Esophagus (tissue), 2 donors: ENCODE results near the gene SPTSSB. TPM values are rescaled to one million over a fixed set of nuclear protein-coding genes. Genes with fewer than 3 reads are reported as not detected.
A peak's percentile ranks its signal among the peaks of the same experiment; 100 is the strongest.

Experiments used
- H3K27ac ChIP-seq, 2 donors: one replicate each; pipeline ENCODE4 v1.5.1; 2013; ENCODE audit warnings: low read depth in 2 of 2, mild to moderate bottlenecking in 2 of 2, inconsistent platforms in 1 of 2, low read length in 1 of 2, moderate library complexity in 1 of 2
- H3K27me3 ChIP-seq, 2 donors: one replicate each; pipeline ENCODE4 v1.6.1; 2013; ENCODE audit warnings: low read length in 2 of 2, control low read depth in 1 of 2, mild to moderate bottlenecking in 1 of 2; ENCODE audit not compliant: insufficient read depth in 2 of 2, control insufficient read depth in 1 of 2
- H3K36me3 ChIP-seq, 2 donors: one replicate each; pipeline ENCODE4 v1.6.1; 2013; ENCODE audit warnings: low read length in 1 of 2; ENCODE audit not compliant: control insufficient read depth in 2 of 2, insufficient read depth in 2 of 2
- H3K4me1 ChIP-seq, 2 donors: one replicate each; pipeline ENCODE4 v1.6.1; 2013; ENCODE audit warnings: low read length in 1 of 2; ENCODE audit not compliant: control insufficient read depth in 2 of 2, insufficient read depth in 2 of 2
- H3K4me3 ChIP-seq, 2 donors: one replicate each; pipeline ENCODE4 v1.5.1; 2013; ENCODE audit warnings: low read length in 2 of 2, mild to moderate bottlenecking in 2 of 2, low read depth in 1 of 2, moderate library complexity in 1 of 2
- H3K9me3 ChIP-seq, 2 donors: one replicate each; pipeline ENCODE4 v1.6.1; 2013; ENCODE audit warnings: mild to moderate bottlenecking in 2 of 2, low read depth in 1 of 2, low read length in 1 of 2, moderate library complexity in 1 of 2; ENCODE audit not compliant: control insufficient read depth in 2 of 2, insufficient read depth in 1 of 2
- WGBS, 2 donors: extraction: QIAGEN DNeasy Blood & Tissue Kit; methylation state at CpG; one replicate each; pipeline ENCODE4 v1.1.7; 2013; 5-methylcytosine and 5-hydroxymethylcytosine counted together
- polyA plus RNA-seq, 2 donors: library from polyadenylated mRNA; stranded (reverse); fragments of 200-250 nt; gene quantifications; one replicate each; pipeline ENCODE4 v1.2.3, GENCODE V29; 2013
- donor health status: healthy with polysubstance abuse.
- donor health status: Bipolar disorder and iron deficiency.

SPTSSB gene
- polyA plus RNA-seq, 2 donors: 6.8 to 15.2 TPM

DNA sequence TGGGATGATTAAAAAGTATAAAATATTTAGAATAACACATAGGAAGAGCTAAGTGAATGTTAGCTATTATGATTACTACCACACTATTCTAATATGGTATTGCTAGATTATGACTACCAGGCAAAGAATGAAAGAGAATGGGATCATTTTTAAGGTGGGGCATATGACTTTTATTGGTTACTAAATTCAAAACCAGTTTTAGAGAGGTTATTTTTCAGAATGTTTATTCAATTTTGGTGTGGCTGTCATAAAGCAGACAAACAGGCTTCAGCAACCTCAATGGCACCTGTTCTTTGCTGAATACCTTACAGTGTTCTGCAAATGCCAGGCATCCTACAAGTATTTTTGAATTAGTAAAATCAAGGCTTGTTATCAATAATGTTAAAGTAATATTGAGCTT is 12.8 kb downstream of the SPTSSB start:
- no peak overlapping the region for H3K4me3 ChIP-seq
- H3K27ac ChIP-seq: peak overlapping the region in 1 of 2 donors; percentile 68
- no peaks in the 10 kb centered on the region for H3K36me3 ChIP-seq
- H3K4me1 ChIP-seq: peaks cover 0 to 3% of the 10 kb centered on the region in 2 donors
- H3K9me3 ChIP-seq: no peaks in the 10 kb centered on the region
- no peaks in the 10 kb centered on the region for H3K27me3 ChIP-seq

DNA sequence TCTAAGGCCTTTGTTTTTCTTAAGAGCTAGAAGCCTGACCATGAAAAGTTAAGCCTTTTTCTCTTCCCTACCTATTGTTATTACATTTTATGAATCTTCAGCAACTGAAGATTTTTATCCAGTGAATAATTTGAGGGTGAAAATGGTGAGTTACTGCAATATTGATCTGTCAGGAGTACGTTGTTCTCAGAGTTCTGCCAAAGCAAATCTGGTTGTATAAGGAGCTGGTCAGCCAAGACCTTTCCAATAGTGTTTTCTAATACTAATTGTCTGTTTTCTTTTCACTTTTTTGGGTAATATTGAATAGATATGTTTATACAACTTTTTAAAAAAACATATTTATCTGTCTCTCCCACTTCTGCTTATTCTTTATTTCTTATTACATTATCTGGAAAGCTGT is 15.0 kb downstream of the SPTSSB start:
- Histone ChIP-seq H3K9me3 (no peaks in the 10 kb centered on the region), H3K27me3 (no peaks in the 10 kb centered on the region), H3K4me3 (no peak overlapping the region), H3K36me3 (no peaks in the 10 kb centered on the region), H3K4me1 (peaks cover 0 to 3% of the 10 kb centered on the region in 2 donors), H3K27ac (no peak overlapping the region)
- 71 to 80% methylated on average over 1 of the region's 1 CpG for WGBS, 2 donors

DNA sequence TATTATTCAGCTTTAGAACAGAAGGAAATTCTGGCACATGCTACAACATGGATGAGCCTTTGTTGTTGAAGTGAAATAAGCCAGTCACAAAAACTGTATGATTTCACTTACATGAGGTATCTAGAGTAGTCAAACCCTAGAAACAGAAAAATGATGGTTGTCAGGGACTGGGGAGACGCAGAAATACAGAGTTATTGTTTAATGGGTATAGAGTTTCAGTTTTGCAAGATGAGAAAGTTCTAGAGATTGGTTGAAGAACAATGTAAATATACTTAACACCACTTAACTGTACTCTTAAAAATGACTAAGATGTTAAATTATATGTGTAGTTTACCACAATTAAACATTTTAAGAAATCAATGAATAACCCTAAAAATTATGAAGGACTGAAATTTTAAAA is 15.8 kb downstream of the SPTSSB start:
- Histone ChIP-seq H3K36me3 (no peaks in the 10 kb centered on the region), H3K27ac (no peak overlapping the region), H3K4me1 (peaks cover 0 to 3% of the 10 kb centered on the region in 2 donors), H3K9me3 (no peaks in the 10 kb centered on the region), H3K4me3 (no peak overlapping the region), H3K27me3 (no peaks in the 10 kb centered on the region)
- WGBS, 2 donors: 83 to 92% methylated on average over 1 of the region's 1 CpG

DNA sequence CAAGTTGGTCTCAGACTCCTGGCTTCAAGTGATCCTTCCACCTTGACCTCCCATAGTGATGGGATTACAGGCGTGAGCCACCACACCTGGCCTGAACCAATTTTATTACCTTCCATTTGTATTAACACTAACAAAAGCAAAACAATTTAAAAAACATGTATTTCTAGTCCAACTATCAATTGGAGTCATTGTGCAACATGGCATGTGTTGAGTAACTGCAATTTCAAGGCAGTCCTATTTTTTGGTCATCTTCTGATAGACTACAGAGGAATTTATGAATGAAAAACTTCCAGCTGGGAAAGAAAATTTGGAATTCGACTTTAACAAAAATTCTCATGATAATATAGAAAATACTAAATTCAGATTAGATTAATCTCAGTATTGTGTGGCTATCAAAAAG is 16.8 kb downstream of the SPTSSB start:
- H3K27ac ChIP-seq: no peak overlapping the region
- 81 to 82% methylated on average over 2 of the region's 2 CpGs for WGBS, 2 donors
- H3K36me3 ChIP-seq: no peaks in the 10 kb centered on the region
- H3K4me3 ChIP-seq: no peak overlapping the region
- no peaks in the 10 kb centered on the region for H3K27me3 ChIP-seq
- peaks cover 0 to 3% of the 10 kb centered on the region in 2 donors for H3K4me1 ChIP-seq
- no peaks in the 10 kb centered on the region for H3K9me3 ChIP-seq

DNA sequence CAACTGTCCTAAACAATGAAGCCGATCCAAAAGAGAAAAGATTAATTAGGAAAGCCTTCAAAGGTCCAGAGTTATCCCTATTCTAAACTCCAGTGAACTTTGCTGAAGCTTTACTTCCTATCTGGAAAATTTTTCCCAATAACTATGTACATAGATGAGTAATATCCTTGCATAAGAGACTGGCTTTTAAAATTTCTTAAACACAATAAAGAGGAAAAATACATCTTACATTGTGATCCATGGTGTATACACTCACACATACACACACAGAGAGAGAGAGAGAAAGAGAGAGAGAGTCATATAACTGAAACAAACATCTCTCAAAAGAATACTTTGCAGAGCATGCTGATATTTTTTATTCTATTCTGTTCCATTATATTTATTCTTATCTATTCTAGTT is 20.0 kb downstream of the SPTSSB start:
- no peaks in the 10 kb centered on the region for H3K27me3 ChIP-seq
- no peak overlapping the region for H3K27ac ChIP-seq
- peaks cover 0 to 2% of the 10 kb centered on the region in 2 donors for H3K9me3 ChIP-seq
- no peak overlapping the region for H3K4me3 ChIP-seq
- WGBS, 2 donors: 51 to 60% methylated on average over 1 of the region's 1 CpG
- peaks cover 0 to 3% of the 10 kb centered on the region in 2 donors for H3K4me1 ChIP-seq
- no peaks in the 10 kb centered on the region for H3K36me3 ChIP-seq

DNA sequence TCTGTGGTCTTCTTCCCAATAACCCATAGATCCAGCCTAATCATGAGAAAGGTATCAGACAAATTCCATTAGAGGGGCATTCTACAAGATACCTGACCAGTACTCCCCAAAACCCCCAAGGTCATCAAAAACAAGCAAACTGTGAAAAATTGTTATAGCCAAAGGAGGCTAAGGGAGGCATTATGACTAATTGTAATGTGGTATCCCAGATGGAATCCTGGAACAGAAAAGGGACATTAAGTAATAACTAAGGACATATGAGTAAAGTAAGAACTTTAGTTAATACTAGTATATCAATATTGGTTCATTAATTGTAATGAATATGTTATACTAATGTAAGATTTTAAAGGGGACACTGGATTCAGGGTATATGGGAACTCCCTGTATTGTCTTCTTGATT is 20.4 kb downstream of the SPTSSB start:
- Histone ChIP-seq H3K27me3 (no peaks in the 10 kb centered on the region), H3K36me3 (no peaks in the 10 kb centered on the region), H3K9me3 (peaks cover 0 to 2% of the 10 kb centered on the region in 2 donors), H3K4me3 (no peak overlapping the region), H3K27ac (no peak overlapping the region), H3K4me1 (peaks cover 0 to 3% of the 10 kb centered on the region in 2 donors)

DNA sequence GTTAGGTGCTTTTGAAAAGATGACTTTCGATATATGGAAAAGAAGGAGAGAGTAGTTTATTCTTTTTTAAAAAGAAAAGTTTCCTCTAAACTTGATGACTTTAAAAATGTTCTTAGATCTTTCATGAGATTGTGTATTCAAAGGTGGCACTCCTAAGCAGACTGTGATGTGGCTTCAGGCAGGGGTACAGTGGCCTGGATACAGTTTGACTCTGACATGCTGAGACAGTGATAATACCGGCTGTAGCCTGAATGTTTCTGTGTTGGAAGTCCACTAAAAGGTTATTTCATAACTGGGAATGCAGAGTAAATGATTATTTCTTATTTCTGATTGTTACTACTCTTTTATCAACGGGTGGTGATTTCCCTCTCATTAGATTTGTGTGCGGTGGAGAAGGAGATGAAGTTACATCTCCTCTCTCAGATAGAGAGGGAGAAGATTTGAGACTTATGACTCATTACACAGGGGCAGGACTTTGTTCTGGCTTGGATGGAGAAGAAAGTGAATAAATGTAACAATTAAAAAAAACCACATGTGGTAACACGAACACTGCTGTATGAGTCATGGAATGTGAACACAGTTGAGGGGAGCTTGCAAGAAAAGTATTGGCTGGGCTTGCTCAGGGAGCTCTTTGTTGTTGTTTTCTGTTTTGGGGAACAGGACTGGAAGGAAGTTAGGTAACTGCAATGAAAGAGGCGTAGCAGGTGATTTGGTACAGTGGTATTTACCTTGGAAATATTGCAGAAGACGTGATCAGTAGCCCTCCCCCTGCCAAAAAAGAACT is 21.6 kb downstream of the SPTSSB start:
- WGBS, 2 donors: 25 to 42% methylated on average over 7 of the region's 7 CpGs
- H3K27ac ChIP-seq: peak overlapping the region; percentile 55 to 68
- no peak overlapping the region for H3K4me3 ChIP-seq
- H3K4me1 ChIP-seq: peaks cover 0 to 3% of the 10 kb centered on the region in 2 donors
- H3K9me3 ChIP-seq: peaks cover 0 to 2% of the 10 kb centered on the region in 2 donors
- no peaks in the 10 kb centered on the region for H3K27me3 ChIP-seq
- H3K36me3 ChIP-seq: no peaks in the 10 kb centered on the region

DNA sequence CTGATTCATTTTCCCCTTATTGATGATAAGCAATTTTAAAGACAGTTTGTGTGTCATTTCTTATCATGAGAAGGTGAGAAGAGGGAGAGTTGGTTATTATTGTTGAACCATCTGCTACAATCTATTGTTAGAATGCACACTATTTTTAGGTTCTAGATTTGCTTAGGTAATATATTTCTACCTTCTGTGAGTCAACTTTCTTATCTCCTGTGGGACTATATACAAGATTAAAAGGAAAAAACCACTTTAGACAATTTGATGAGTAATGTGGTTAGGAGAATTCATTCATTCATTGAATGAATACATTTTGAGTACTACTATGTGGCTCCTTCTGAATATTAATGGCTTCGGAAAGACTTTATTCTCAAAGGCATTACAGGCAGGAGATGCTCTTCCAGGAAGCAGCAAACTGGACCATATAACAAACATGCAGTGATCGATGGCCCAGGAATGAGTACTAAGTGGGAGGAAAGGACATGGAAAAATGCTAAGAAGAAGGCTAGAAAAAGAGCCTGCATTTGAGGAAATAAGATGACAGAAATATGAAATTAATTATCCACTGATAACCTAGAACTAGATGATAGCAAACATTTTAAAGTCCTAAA is 22.4 kb downstream of the SPTSSB start:
- H3K27me3 ChIP-seq: no peaks in the 10 kb centered on the region
- WGBS, 2 donors: 69 to 73% methylated on average over 2 of the region's 2 CpGs
- no peaks in the 10 kb centered on the region for H3K36me3 ChIP-seq
- peaks cover 0 to 3% of the 10 kb centered on the region in 2 donors for H3K4me1 ChIP-seq
- no peak overlapping the region for H3K4me3 ChIP-seq
- peak overlapping the region in 1 of 2 donors; percentile 4 for H3K27ac ChIP-seq
- peaks cover 0 to 2% of the 10 kb centered on the region in 2 donors for H3K9me3 ChIP-seq

DNA sequence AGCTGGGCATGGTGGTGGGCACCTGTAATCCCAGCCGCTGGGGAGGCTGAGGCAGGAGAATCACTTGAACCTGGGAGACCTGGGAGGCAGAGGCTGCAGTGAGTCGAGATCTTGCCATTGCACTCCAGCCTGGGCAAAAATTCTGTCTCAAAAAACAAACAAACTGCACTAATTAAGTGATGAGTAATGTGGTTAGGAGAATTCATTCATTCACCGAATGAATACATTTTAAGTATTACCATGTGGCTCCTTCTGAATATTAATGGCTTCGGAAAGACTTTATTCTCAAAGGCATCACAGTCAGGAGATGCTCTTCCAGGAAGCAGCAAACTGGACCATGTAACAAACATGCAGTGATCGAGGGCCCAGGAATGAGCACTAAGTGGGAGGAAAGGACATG is 23.6 kb downstream of the SPTSSB start:
- Histone ChIP-seq H3K4me1 (peaks cover 0 to 3% of the 10 kb centered on the region in 2 donors), H3K27ac (no peak overlapping the region), H3K4me3 (no peak overlapping the region), H3K27me3 (no peaks in the 10 kb centered on the region), H3K9me3 (peaks cover 0 to 2% of the 10 kb centered on the region in 2 donors), H3K36me3 (no peaks in the 10 kb centered on the region)
- 85 to 89% methylated on average over 5 of the region's 5 CpGs for WGBS, 2 donors

DNA sequence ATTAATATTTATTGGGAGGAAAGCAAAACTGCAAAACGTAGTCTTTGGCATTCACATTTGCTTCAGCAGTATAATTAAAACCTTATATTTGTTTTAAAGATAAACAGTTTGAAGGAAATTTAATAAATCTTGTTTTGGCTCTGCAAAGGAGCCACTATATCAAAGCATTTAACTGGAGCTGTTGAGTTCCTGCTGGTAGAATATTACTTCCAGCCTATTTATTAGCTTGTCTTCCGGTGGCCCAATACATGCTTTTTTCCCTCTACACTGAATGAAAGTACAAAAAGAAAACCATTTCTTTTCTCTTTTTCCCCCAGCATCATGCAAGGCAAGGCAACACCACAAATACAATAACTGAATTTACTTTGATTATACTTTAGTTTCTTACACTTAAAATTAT is 26.3 kb downstream of the SPTSSB start:
- Histone ChIP-seq H3K36me3 (no peaks in the 10 kb centered on the region), H3K9me3 (peaks cover 0 to 2% of the 10 kb centered on the region in 2 donors), H3K27ac (no peak overlapping the region), H3K4me3 (no peak overlapping the region), H3K4me1 (peaks cover 0 to 3% of the 10 kb centered on the region in 2 donors), H3K27me3 (no peaks in the 10 kb centered on the region)
- WGBS, 2 donors: 28 to 47% methylated on average over 2 of the region's 2 CpGs
